H4 (cell line): Measurements from ENCODE around the gene PLEKHA6. TPM values are rescaled to one million over a fixed set of nuclear protein-coding genes. Genes with fewer than 3 reads are reported as not detected.
"Not testable (repeated sequence)": the region's sequence is repeated elsewhere in the genome, so short reads cannot be mapped to it uniquely, and the experiment has no call there.

Experiments used
- DNase-seq: peaks from one replicate; pipeline ENCODE4 v3.0.0-alpha.2; 2015; ENCODE audit warnings: low spot score
- total RNA-seq: library from RNA; depleted of rRNA; stranded (reverse); fragments of >200 nt; shearing (Covaris generic); gene quantifications from 2 replicates; pipeline ENCODE4 v1.2.3, GENCODE V29; 2014

Gene PLEKHA6
- total RNA-seq, 1 experiment from 2014 or later, result 1.2 TPM

DNA sequence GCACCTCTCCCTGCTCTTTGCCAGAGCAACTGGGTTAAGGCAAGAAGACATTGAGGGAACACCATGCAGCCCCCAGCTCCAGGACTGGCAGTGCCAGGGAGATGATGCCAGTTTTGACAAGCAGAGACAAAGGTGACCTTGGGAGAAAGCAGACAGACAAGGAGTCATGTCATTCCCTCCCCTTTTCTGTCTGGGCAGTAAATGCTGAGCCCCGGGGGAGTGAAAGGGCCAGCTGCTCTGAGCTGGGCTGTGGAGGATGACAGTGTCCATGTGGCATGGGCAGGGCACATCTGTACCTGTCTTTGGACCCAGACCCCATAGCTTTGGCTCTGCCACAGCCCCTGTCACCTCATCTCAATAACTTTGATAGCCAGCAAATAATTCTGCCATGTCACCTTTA is 24.2 kb downstream of the PLEKHA6 start:
- no peak for DNase-seq

DNA sequence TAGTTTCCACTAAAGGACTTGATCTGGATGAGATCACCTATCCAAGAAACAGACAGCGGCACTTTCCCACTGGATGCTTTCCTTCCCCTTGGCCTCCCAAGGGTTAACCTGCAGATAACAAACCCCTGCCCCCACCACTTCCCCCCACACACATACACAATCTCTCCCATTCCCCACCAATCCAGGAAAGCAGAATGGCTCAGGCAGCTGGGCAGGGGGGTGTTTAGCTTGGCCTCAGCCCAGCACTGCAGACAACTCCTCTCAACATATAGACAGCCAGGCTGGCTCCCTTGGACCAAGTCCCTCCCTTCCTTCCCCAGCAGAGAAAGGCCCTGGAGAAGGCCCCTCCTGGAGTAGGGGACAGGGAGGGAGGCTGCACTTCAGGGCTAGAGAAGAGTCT is 24.6 kb downstream of the PLEKHA6 start:
- DNase-seq, result no peak

DNA sequence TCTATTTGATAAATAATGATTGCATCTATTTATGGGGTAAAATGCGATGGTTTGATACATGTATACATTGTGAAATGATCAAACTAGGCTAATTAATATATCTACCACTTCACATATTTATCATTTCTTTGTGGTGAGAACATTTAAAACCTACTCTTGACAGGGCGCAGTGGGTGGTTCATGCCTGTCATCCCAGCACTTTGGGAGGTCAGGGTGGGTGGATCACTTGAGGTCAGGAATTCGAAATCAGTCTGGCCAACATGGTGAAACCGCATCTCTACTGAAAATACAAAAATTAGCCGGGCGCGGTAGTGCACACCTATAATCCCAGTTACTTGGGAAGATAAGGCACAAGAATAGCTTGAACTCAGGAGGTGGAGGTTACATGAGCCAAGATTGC is 25.3 kb downstream of the PLEKHA6 start:
- no peak for DNase-seq

DNA sequence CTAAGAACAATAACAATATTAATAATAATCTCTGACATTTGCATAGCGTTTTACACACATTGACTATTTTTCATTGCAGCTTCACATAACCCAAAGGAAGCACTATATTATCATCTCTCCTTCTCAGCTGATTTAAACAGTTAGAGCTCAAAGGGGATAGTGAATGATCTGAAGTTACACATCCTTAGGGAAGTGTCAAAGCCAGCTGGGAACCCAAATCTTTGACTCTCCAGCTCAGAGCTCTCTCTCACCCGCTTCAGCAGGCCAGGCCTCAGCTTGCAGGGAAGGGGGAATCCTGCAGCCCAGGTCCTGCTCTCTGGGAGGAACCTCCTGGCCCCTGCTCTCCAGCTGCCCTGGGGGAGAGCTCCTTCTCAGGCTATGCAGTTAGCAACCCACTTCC is 26.3 kb downstream of the PLEKHA6 start:
- no peak for DNase-seq

DNA sequence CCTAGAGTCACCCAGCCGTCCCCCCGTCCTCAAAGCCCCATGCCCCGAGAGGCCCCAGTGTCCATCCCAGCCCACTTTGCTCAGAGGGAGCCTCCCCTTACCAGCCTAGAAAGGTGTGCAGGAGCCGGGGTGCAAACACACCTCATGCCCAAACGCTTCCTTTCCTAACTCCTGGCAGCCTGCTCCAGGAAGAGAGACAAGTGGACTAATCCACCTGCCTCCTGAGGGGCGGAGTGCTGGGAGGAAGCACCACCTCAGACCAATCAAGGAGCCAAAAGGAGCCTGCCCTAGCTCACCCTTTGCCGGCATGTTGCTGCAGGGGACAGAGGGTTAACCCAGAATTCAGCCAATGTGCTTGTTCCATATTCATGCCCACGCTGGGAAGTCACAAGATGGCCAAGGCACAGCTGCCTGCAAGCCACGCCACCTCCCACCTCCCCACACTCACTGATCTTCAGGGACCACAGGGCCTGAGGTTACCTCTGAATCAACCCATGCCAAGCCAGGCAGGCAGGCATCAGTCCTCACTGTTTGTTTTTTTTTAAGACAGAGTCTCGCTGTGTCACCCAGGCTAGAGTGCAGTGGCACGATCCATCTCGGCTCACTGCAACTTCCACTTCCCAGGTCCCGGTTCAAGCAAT is 27.8 kb downstream of the PLEKHA6 start:
- no peak for DNase-seq

DNA sequence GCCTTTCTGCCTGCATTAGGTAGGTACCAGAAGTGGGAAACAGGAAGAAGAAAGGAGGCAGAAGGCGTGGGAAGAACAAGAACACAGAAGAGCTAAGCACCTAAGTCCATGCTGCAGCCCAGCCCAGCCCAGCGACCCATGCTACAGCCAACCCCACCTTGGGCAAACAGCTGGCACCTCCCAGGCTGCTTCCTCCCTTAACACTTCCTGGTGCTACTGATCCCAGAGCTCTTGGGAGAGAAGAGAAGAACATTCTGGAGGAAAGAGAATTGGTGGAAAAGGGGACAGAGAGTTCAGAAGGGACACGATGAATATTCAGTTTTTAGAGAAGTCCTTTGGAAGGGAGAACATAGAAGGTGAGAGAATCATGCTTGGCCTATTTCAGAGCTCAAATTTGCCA is 28.5 kb downstream of the PLEKHA6 start:
- no peak for DNase-seq

DNA sequence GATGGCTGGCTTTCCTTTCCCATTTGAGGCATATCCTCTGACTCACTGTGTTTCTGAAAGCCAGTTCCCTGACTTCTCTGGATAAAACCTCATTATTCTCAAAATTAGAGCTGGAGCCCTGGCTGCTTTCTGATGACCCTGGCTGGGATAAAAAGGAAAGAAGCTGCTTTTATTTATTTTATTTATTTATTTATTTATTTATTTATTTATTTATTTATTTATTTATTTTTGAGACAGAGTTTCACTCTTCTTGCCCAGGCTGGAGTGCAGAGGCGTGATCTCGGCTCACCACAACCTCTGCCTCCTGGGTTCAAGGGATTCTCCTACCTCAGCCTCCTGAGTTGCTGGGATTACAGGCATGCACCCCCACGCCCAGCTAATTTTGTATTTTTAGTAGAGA is 31.9 kb downstream of the PLEKHA6 start:
- DNase-seq, result not testable (repeated sequence)

DNA sequence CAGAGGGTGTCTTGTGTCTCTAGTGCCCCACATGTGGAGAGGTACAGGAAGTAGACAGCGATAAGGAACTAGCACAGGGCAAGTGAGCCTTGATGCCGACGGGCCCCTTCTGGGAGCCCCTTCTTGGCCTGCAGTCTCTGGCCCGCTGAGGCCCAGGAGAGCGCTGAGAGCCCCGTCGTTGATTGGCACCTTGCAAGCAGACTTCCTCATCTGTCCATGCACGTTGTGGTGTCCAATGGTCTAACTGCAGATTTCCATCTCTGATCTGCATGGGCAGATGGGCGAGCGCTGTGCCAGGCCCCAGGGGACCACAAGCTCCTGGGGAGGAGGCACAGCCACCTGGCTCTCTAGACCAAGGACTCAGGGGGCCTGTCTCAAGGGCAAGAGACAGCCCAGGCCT is 32.4 kb downstream of the PLEKHA6 start:
- no peak for DNase-seq

DNA sequence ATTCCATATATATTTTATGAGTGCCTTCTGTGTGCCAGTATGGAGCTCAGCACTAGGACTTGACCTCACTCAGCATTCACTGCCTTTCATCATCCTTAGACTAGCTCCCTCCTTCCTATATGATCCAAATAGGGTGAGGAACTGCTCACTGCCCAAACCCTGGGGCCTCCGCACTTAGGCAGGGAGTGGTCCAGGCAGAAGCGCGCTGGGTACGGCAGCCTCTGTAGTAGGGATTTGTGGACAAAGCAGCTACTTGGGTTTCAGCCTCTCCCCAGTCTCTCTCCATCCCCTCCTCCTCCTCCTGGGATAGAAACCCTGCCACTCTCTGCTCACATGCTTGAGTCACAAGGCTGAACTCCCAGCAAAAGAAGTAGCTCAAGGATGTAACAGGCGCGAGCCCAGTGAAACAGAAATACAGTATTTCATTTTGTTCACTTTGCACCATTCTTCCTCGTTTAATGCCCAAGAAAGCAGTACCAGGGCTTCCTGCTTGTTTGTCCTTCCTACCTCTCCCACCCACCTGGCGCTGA is 32.9 kb downstream of the PLEKHA6 start:
- DNase-seq, result no peak

DNA sequence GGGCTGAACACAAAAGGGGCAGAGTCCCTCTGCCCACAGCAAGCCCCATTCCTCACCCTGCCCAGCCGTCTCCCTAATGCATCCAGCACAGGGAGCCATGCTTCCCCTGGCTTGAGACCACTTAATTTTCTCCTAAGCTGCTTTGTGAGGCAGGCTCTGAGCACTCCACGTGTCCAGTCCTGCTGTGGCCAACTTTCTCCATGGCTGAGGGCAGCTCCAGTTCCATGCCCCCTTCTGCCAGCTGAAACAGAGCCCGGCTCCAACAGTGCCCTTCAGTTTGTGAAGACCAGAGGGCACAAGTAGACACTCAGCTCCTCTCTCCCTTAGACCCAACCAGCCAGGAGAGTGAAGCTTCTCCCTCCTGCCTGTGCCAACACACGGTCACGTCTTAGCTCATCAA is 33.8 kb downstream of the PLEKHA6 start:
- DNase-seq, result no peak

DNA sequence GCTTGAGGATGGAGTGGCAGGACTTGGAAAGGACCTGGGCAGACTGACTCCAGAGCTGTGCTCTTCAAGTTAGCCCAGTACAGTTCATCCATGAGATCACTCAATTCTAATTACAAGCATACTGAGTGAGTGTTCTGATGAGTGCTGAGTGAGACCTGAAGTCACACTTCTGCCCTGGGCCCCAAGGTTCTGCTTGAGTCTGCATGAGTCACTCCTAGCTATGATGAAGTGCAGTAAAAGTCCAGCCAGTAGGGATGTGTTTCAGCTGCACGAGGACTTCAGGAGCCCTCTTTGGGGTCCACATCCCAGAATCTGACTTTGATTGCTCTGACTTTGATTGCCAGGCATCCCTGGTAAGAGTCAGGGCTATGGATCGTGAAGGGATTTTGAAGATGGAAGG is 35.8 kb downstream of the PLEKHA6 start:
- DNase-seq, result peak; percentile 42

DNA sequence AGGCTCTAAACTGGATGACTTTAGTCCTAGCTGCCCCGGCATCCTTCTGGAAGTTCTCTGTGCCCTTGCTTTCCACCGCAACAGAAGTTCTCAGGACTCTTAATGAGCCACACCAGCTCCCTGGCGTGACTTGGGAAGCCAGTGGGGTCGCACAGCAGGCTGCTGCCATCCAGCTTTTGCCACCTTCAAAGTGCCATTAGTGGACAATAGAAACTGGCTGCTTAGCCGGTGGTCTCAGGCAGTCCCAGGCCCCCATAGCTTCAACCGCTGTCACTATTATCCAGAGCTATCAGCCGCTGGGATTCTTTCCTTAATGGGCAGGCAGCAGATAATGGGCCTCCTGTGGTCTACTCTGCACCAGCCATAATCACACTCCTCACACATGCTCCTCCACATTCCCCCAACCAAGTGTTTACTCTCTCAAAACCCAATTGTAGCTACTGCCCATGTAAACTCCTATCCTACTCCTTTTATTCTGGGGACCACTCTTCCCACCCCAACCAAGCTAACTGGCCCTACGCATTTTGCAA is 37.3 kb downstream of the PLEKHA6 start:
- no peak for DNase-seq

DNA sequence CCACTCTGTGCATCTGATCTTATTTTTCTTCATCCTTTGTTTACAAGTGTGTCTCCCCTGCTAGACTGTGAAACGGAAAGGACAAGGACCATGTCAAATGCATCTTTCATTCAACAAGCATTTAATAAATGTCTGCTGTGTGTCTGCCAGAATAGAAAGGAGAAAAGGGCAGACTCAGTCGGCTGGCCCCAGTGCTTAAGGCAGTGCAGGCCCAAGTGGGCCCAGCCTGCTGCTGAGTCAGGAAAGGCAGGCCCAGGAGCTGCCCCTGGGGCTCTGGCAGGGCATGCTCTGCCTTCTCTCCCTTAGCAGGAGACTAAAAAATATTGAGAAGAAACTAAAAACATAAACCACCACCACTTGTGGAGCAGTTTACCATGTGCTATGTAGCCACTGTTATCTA is 38.1 kb downstream of the PLEKHA6 start:
- no peak for DNase-seq

DNA sequence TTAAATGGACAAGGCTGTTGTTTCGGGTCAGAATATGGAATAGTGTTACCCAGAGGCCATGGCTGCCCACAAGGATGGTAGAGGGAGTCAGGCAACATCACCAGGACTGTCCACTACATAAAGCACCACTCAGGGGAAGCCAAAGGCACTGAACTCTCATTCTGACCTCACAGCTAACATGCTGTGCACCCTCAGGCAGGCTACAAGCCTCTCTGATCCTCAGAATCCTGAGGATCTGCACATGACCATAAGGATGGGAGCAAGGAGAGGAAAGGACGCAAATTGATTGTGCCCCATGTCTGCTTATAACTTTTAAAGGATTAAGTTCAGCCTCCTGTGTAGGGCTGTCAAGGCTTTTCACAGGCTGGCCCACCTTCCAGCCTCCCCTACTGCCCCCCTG is 38.7 kb downstream of the PLEKHA6 start:
- DNase-seq, result no peak

DNA sequence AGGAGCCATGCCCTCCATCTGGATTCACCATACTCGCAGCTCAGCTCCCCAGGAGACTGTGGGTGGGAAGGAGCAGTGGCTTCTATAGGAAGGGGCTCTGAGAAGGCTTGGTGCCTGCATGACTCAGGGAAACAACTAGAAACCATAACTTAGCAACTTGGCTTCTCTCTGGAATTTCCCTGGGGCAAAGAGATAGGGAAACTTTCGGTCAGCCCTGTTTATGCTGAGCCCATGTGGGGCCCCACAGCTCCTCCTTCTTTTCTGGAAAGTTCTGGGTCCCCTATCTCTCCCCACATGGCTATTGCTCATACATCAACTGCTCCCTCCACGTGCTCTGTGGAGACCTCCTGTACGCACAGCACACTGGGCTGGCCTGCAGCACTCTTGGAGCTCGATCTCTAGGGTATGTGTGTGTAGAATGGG is 39.3 kb downstream of the PLEKHA6 start:
- peak; percentile 59 for DNase-seq

DNA sequence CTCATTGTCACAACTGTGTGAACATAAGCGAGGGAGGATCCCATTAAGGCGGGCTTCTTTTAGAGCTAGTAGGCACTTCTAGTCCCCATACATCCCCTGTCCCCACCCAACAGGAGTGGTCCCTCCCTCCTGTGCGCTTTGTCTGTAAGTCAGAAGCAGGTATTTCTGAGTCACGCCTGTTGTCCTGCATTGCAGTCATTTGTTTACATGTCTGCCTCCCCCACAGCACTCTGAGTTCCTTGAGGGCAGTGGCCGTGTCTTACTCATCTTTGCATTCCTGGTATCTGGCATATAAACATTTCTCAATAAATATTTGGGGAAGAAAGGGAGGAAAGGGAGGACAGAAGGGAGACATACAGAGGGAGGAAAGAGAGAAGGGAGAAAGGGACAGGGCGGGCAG is 40.3 kb downstream of the PLEKHA6 start:
- peak; percentile 92 for DNase-seq

DNA sequence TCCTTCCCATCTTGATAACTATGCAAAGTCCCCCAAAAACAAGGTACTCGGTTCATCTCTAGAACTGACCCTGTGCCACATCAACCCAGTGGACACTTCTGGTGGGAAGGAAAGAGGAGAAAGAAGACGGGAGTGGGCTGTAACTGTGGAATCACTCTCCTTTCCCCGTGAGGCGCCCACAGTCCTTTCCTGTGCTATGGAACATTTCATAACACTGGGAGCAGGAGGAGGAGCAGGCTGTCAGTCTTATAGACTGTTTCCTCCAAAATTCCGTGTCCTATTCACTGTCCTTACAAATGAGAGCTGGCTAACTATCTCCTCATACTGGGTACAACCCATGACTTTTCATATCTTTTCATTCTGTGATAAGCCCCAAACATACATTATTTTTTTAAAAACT is 40.7 kb downstream of the PLEKHA6 start:
- no peak for DNase-seq

DNA sequence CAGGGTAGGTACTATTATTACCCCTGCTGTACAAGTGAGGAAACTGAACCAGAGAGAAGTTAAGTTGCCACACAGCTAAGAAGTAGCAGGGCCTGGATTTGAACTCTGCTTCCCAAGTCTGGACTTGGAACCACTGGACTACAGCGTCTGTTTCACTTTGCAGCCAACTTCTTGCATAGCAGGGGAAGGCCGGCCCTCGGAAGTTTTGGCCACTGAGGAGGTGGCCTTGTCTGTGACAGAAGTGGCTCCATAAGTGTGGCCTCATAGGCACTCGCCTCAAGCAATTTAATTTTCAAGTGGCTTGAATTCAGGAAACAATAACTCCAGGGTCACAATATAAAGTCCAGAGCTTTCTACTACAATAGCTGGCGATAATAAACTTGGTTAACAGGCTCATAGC is 41.4 kb downstream of the PLEKHA6 start:
- DNase-seq, result no peak

DNA sequence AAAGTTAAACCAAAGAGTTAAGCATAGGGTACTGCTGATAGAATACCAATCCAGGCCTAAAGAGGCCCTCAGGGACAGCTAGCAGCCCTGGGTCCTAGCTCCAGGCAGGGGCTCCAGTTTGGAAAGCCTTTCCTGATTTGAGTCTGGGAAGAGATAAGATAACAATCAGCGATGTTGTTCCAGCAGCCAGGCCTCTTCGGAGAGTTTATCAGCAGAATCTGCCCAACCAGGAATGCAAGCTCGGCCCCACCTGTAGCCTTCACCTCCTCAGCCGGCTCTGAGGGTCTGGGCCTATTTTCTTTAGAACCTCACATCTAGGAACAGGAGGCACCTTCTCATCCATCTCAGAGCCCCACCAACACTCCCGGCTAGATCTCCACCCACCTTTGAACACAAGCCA is 42.6 kb downstream of the PLEKHA6 start:
- no peak for DNase-seq

DNA sequence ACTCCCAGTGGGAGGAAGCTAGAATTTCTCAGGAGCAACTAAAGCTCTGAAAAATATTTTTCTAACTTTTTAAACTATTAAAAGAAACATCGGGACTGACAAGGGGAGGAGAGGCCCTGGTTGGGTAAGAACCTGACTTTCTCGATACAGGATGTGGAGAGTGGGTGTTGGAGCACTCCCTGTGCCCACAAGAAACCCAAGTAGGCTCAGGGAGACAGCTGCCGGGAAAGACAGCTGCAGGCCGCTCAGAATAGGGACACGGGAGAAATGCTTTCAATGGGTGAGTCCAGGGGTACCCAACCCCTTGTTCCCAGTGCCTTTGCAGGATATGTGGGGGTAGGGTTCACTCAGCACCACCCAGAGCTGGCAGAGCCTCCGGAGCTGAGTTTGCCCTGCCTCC is 43.6 kb downstream of the PLEKHA6 start:
- no peak for DNase-seq

DNA sequence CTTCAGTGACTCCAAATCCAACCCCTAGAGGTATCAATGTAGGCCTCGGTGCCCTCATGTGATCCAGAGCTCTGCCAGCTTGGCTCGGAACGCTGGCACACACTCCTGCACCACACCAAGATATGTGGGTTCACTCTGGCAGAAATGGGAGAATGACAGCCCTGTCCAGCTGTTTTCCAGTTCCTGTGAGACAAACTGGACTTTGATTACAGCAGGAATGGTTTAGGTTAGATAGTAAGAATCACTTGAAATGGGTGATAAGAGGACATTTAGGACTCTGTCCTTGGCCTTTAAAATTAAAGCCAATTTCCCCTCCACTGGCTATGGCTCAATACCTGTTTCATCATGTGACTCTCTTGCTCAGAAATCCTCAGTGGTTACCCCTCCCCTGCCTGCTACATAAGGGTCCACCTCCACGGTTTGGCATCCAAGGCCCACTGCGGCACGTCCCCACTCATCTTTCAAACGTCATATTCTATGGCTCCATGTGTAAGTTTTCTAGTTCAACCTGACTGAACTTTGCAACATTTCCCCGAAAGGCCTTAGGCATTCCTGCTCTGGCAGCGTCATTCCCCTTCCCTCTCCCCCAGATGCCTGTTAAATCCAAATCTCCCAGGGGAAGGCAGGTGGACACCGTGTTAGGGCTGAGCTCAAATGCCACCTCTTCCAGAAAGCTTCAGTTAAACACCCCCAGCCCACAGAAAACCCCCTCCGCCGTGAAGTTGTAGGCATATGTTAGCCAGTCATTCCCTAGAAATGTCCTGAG is 44.7 kb downstream of the PLEKHA6 start:
- DNase-seq, result no peak

DNA sequence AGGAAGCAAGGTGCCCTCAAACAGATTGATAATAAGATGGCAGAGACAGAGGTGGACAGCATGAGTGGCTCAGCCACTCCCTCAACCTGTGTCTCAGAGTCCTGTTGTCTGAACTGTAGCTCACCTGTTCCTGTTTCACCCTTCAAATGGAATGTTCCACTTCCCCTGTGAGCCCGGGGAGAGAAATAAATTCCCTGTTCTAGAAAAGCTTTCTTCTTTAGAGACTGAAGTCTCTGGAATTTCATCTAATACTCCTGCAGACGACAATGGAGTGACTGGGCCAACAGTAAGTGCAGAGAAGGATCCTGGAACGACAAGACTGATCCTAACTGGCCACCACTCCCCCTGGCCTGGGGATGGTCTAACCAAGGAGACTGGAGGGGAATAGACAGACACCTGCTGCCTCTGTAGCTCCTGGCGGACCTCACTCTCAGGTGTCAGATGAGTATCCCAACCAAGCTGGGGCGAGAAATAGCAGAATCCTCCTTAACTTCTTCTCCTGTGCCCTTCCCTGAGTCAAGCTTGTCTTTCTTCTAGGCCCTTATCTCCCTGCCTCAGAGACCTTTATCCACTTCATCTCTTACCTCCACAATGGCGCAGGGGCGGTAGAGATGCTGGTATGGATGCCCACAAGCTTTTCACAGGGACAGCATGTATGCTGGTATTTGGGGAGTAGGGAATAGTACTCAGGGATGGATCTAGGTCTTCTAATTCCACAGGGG is 45.4 kb downstream of the PLEKHA6 start:
- DNase-seq, result no peak

DNA sequence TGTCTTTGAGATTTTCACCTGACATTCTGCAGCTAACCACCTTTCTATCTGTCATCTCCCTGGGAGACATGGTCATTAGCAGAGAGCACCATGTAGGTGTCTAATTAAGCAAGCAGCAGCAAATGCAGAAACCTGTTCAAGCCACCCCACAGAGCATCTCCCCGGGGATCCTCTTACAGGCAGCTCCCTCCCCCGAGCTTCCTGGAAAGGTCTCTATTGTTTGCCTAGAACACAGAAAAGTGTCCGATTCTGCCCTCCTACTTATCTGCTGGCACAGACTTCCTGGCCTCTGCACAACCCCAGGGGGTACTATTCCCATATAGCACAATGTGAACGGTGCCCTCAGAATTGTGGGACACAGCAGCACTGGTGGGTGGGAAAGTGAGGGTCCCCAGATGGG is 46.1 kb downstream of the PLEKHA6 start:
- DNase-seq, result no peak
